Endothelial cell of umbilical vein (primary cell): ENCODE measurements around the gene PTRH1. TPM values are rescaled to one million over a fixed set of nuclear protein-coding genes. Genes with fewer than 3 reads are reported as not detected.

Experiments
- BruUV-seq: library from RNA; stranded (reverse); fragments of 400-500 nt; replicated peaks from 2 replicates; lab custom pipeline; 2021; lab: Mats Ljungman, UMichigan
- CTCF ChIA-PET: fragments of 300-600, 350-600 bp; sonication (Branson Sonifier 250); formaldehyde crosslinking; loops from one replicate; lab custom pipeline; 2021; ENCODE audit warnings: antibody characterized with exemption, inconsistent platforms; lab: Charles Lee
- POLR2A ChIA-PET: fragments of 300-600, 350-600 bp; sonication (Branson Sonifier 250); formaldehyde crosslinking; loops from one replicate; lab custom pipeline; 2021; ENCODE audit warnings: antibody characterized with exemption, inconsistent platforms; lab: Charles Lee
- DNase-seq: peaks from one replicate; pipeline ENCODE4 v3.0.0-alpha.2; 2011; ENCODE audit warnings: low read depth, low spot score
- FAIRE-seq: peaks from 2 replicates; lab custom pipeline; 2011; peaks lifted over from hg19 to GRCh38; lab: Jason Lieb, UNC
- H2AFZ ChIP-seq: 2 replicates; pipeline ENCODE4 v1.6.0; 2012; ENCODE audit warnings: low read depth, low read length, control low read depth, inconsistent platforms
- H3K27ac ChIP-seq: 2 replicates; pipeline ENCODE4 v1.5.1; 2011; ENCODE audit warnings: low read depth, mild to moderate bottlenecking, control low read depth, low read length, moderate library complexity; ENCODE audit not compliant: insufficient read depth
- H3K27me3 ChIP-seq, 2 experiments: 2 replicates each; pipeline versions ENCODE4 v1.6.0 to v1.6.1; 2011; ENCODE audit warnings: low read length in 2 of 2, mixed read lengths in 1 of 2; ENCODE audit not compliant: control insufficient read depth in 2 of 2, insufficient read depth in 2 of 2
- H3K36me3 ChIP-seq, 2 experiments: 2 replicates in 1 of 2; 3 replicates in 1 of 2; pipeline ENCODE4 v1.5.1; 2011; ENCODE audit warnings: low read length in 2 of 2, mild to moderate bottlenecking in 1 of 2, moderate library complexity in 1 of 2; ENCODE audit not compliant: control insufficient read depth in 2 of 2, insufficient read depth in 2 of 2; ENCODE audit errors: extremely low read depth in 1 of 2
- H3K4me1 ChIP-seq: 3 replicates; pipeline ENCODE4 v1.5.1; 2011; ENCODE audit warnings: mild to moderate bottlenecking, low read length; ENCODE audit not compliant: control insufficient read depth, insufficient read depth; ENCODE audit errors: extremely low read depth
- H3K4me2 ChIP-seq: 2 replicates; pipeline ENCODE4 v1.6.1; 2011; ENCODE audit warnings: low read length, control low read depth, mixed read lengths; ENCODE audit not compliant: insufficient read depth
- H3K4me3 ChIP-seq, 3 experiments: fragments of 200-600 bp in 1 of 3; sonication (generic), shearing (Covaris generic) in 1 of 3; replicated peaks in 1 of 3; 2 replicates each; pipeline ENCODE4 v1.5.1; 2011 to 2016; ENCODE audit warnings: control low read depth in 3 of 3, low read length in 3 of 3, mild to moderate bottlenecking in 2 of 3, inconsistent platforms in 1 of 3, low read depth in 1 of 3, moderate library complexity in 1 of 3; ENCODE audit not compliant: insufficient read depth in 1 of 3
- H3K79me2 ChIP-seq: 2 replicates; pipeline ENCODE4 v1.6.0; 2012; ENCODE audit warnings: low read length, inconsistent platforms; ENCODE audit not compliant: control insufficient read depth, insufficient read depth
- H3K9ac ChIP-seq: replicated peaks from 2 replicates; pipeline ENCODE3; 2011; ENCODE audit warnings: low read length, control low read depth; ENCODE audit not compliant: insufficient read depth; ENCODE audit errors: extremely low read depth
- H3K9me1 ChIP-seq: replicated peaks from 3 replicates; pipeline ENCODE4 v1.6.0; 2011; ENCODE audit warnings: mild to moderate bottlenecking, low read length; ENCODE audit not compliant: control insufficient read depth, insufficient read depth; ENCODE audit errors: extremely low read depth
- H3K9me3 ChIP-seq: replicated peaks from 2 replicates; pipeline ENCODE4 v1.5.1; 2012; ENCODE audit warnings: low read length, inconsistent platforms; ENCODE audit not compliant: control insufficient read depth, insufficient read depth
- H4K20me1 ChIP-seq: replicated peaks from 2 replicates; pipeline ENCODE3; 2011; ENCODE audit warnings: mild to moderate bottlenecking, low read length; ENCODE audit not compliant: control insufficient read depth, insufficient read depth; ENCODE audit errors: extremely low read depth
- CTCF ChIP-seq, 2 donors: IDR thresholded peaks; 1 replicate in 1 of 2; 2 replicates in 1 of 2; pipeline ENCODE4 v1.5.1; 2011; ENCODE audit warnings: low read length in 2 of 2, mild to moderate bottlenecking in 2 of 2, moderate library complexity in 2 of 2, control low read depth in 1 of 2, inconsistent platforms in 1 of 2, low read depth in 1 of 2; ENCODE audit not compliant: insufficient read depth in 1 of 2; ENCODE audit errors: extremely low read depth in 1 of 2
- EZH2 ChIP-seq: IDR thresholded peaks from 2 replicates; pipeline ENCODE4 v1.6.1; 2012; ENCODE audit warnings: borderline replicate concordance, low read depth, mild to moderate bottlenecking, moderate library complexity, low read length, inconsistent platforms; ENCODE audit not compliant: severe bottlenecking
- FOS ChIP-seq: IDR thresholded peaks from 2 replicates; pipeline ENCODE4 v1.6.1; 2011; ENCODE audit warnings: mild to moderate bottlenecking, low read length, moderate library complexity, borderline replicate concordance; ENCODE audit not compliant: insufficient read depth
- GATA2 ChIP-seq: IDR thresholded peaks from 2 replicates; pipeline ENCODE4 v1.7.0; 2011; ENCODE audit warnings: low read depth, mild to moderate bottlenecking, moderate library complexity, mixed read lengths, low read length; ENCODE audit not compliant: insufficient read length, insufficient read depth
- JUN ChIP-seq: IDR thresholded peaks from 2 replicates; pipeline ENCODE4 v1.6.1; 2011; ENCODE audit warnings: borderline replicate concordance, low read depth; ENCODE audit not compliant: insufficient read length, insufficient read depth
- MAX ChIP-seq: IDR thresholded peaks from 2 replicates; pipeline ENCODE4 v1.6.1; 2011; ENCODE audit not compliant: insufficient read depth, insufficient read length
- MYC ChIP-seq: IDR thresholded peaks from one replicate; pipeline ENCODE4 v1.6.1; 2011; ENCODE audit warnings: mild to moderate bottlenecking, low read depth, low read length
- POLR2A ChIP-seq: IDR thresholded peaks from 2 replicates; pipeline ENCODE4 v1.6.1; 2012; ENCODE audit warnings: low read depth, mild to moderate bottlenecking, control low read depth, low read length
- POLR2AphosphoS5 ChIP-seq: IDR thresholded peaks from 2 replicates; pipeline ENCODE4 v1.6.1; 2012; ENCODE audit warnings: low read depth, mild to moderate bottlenecking, control low read depth, low read length, moderate library complexity; ENCODE audit not compliant: insufficient read depth
- dilution Hi-C: fragments of 300-500 bp; cut with MboI; formaldehyde crosslinking; loops from one replicate; pipeline ENCODE4 v1.15.0; 2019; ENCODE audit warnings: low sequenced_read_pairs; ENCODE audit not compliant: extremely low pct_ligation_motif_present
- intact Hi-C: fragments of 100-400 bp; cut with micrococcal nuclease; formaldehyde crosslinking; loops from one replicate; pipeline ENCODE4 v1.10.0; 2022
- polyA plus RNA-seq, 4 experiments: library from polyadenylated mRNA; depleted of rRNA in 3 of 4; stranded (reverse) in 3 of 4; unstranded in 1 of 4; fragments of >200 nt; gene quantifications; 2 replicates each; pipeline versions ENCODE4 v1.2.1 to v1.2.3, GENCODE V29; 2011 to 2012; ENCODE audit warnings: missing spikeins in 1 of 4
- total RNA-seq: library from RNA; stranded (reverse); gene quantifications from 2 replicates; pipeline ENCODE4 v1.2.3, GENCODE V29; 2021

The PTRH1 gene
- total and polyA plus RNA-seq, 2 donors (not counting 3 experiments of a cell fraction or from before 2014, with no cell fraction given): 25.1 to 52.2 TPM

- ChIA-PET POLR2A (no interaction called here), CTCF (interaction anchor here (1.5 kb wide), 1 partner anchor 41 kb away, joined by 3 read pairs; no protein-coding TSS in a partner anchor)
- H2AFZ ChIP-seq: no peak overlapping the region
- no TSS peak for BruUV-seq
- peaks cover 0 to 11% of the 10 kb centered on the region in 2 experiments for H3K36me3 ChIP-seq
- FAIRE-seq (no peak), DNase-seq (no peak)
- H3K27me3 ChIP-seq: no peaks in the 10 kb centered on the region
- H3K9me3 ChIP-seq: no peaks in the 10 kb centered on the region
- no peak overlapping the region for H3K4me2 ChIP-seq
- H3K27ac ChIP-seq: no peak overlapping the region
- no peaks in the 10 kb centered on the region for H4K20me1 ChIP-seq
- intact Hi-C loops (no loop called here), dilution Hi-C loops (no loop called here)
- no peaks in the 10 kb centered on the region for H3K9me1 ChIP-seq
- H3K4me3 ChIP-seq: no peak overlapping the region
- no peaks in the 10 kb centered on the region for H3K4me1 ChIP-seq
- H3K9ac ChIP-seq: no peak overlapping the region
- TF ChIP-seq MAX: no peak
- TF ChIP-seq EZH2: no peak
- TF ChIP-seq POLR2AphosphoS5: no peak
- TF ChIP-seq GATA2: no peak
- no peak for TF ChIP-seq CTCF (IDR thresholded peaks at IDR 0.05; ENCODE audit: extremely low read depth in 1 of 2, insufficient read depth in 1 of 2, low read depth in 1 of 2, low read length in 2 of 2)
- TF ChIP-seq JUN: no peak
- no peak for TF ChIP-seq FOS
- TF ChIP-seq POLR2A: no peak
- no peak for TF ChIP-seq MYC
- H3K79me2 ChIP-seq: no peaks in the 10 kb centered on the region
Measured at GRCh38 chr9:127693143-127693542, 22.3 kb downstream of the PTRH1 start.
